ENCODE results near the gene TLE1.

- no peak for TF ChIP-seq CTCF (conservative IDR thresholded peaks at IDR 0.05; ENCODE audit: low read depth, low read length)
- TF ChIP-seq EZH2 (IDR thresholded peaks at IDR 0.05; ENCODE audit: low read length, unreplicated experiment): no peak
Observed at GRCh38 chr9:81653240-81653639, 36.1 kb downstream of the TLE1 start.

Measured in PC-3 (cell line).